ENCODE results near the gene CCL27. TPM values are rescaled to one million over a fixed set of nuclear protein-coding genes. Genes with fewer than 3 reads are reported as not detected.

The CCL27 gene
- total and polyA plus RNA-seq, 2 of the 8 experiments (the other 6 are each of a cell fraction or from before 2014, with no cell fraction given): 0.42 TPM; not detected in 1

- 84% methylated on average over 2 of the region's 2 CpGs; no CpG with 5 or more reads in 1 of the 2 experiments for WGBS, 2 experiments (ENCODE audit: extremely low coverage in 1 of 2, insufficient coverage in 1 of 2, insufficient read length in 1 of 2, insufficient replicate concordance in 2 of 2, low coverage in 1 of 2, low lambda C conversion rate in 2 of 2, missing lambda C conversion rate in 1 of 2)
- Histone ChIP-seq H4K8ac (ENCODE audit: extremely low read depth, insufficient read depth, low read length) (no peak overlapping the region), H3K56ac (replicated peaks; ENCODE audit: insufficient read length, low read depth, low read length) (no peak overlapping the region), H2BK5ac (ENCODE audit: low read depth, low read length) (no peak overlapping the region), H2BK20ac (ENCODE audit: low read length) (no peak overlapping the region), H3K9me3 (ENCODE audit: insufficient read depth in 2 of 2, low read depth in 1 of 2, low read length in 1 of 2) (no peaks in the 10 kb centered on the region), H3K18ac (ENCODE audit: extremely low read depth, low read length) (no peak overlapping the region), H3K14ac (ENCODE audit: insufficient read length) (no peak overlapping the region), H3K4me1 (replicated peaks in 1 of 4; ENCODE audit: control insufficient read depth in 3 of 4, insufficient read depth in 4 of 4, low read length in 3 of 4) (peaks cover 4 to 11% (median 6%) of the 10 kb centered on the region in 4 experiments), H3K27ac (ENCODE audit: low read depth, low read length) (no peak overlapping the region), H2BK15ac (ENCODE audit: low read length) (no peak overlapping the region), H2BK120ac (replicated peaks; ENCODE audit: low read depth, low read length) (no peak overlapping the region), H3K36me3 (ENCODE audit: control insufficient read depth in 2 of 4, insufficient read depth in 4 of 4, low read length in 3 of 4) (no peaks in the 10 kb centered on the region; a peak in 1 of 8 replicates), H3K4me3 (ENCODE audit: extremely low read depth in 1 of 4, insufficient read depth in 2 of 4, low read depth in 3 of 4, low read length in 4 of 4) (no peak overlapping the region), H2AK5ac (ENCODE audit: low read depth, low read length) (no peak overlapping the region), H3K79me2 (ENCODE audit: control insufficient read depth in 1 of 2, insufficient read depth in 2 of 2, low read length in 2 of 2) (no peaks in the 10 kb centered on the region), H3K4me2 (ENCODE audit: insufficient read depth in 1 of 2, low read depth in 2 of 2, low read length in 2 of 2) (no peak overlapping the region), H3K23me2 (ENCODE audit: low read depth, low read length) (peaks cover 15% of the 10 kb centered on the region; the same call in 1 of the 2 replicates), H3K9ac (replicated peaks in 1 of 4; ENCODE audit: extremely low read depth in 1 of 4, low read depth in 3 of 4, low read length in 3 of 4) (no peak overlapping the region), H4K91ac (replicated peaks; ENCODE audit: insufficient read length, low read length) (no peak overlapping the region), H3K4ac (replicated peaks; ENCODE audit: insufficient read length, low read depth, low read length) (no peak overlapping the region), H3K23ac (ENCODE audit: insufficient read length) (no peak overlapping the region), H3K27me3 (replicated peaks in 1 of 4; ENCODE audit: control insufficient read depth in 3 of 4, extremely low read depth in 1 of 4, insufficient read depth in 3 of 4, low read length in 3 of 4) (peaks cover 0 to 3% (median 2%) of the 10 kb centered on the region in 4 experiments; a peak in 2 of 7 replicates), H2BK12ac (ENCODE audit: low read depth, low read length) (no peak overlapping the region), H3K79me1 (ENCODE audit: low read depth, low read length) (no peaks in the 10 kb centered on the region), H4K5ac (ENCODE audit: insufficient read length, low read depth, low read length) (no peak overlapping the region), H2AFZ (ENCODE audit: low read length) (no peak overlapping the region), H4K20me1 (replicated peaks in 1 of 2; ENCODE audit: control insufficient read depth in 1 of 2, insufficient read depth in 2 of 2, low read length in 2 of 2) (no peaks in the 10 kb centered on the region)
- DNase-seq (ENCODE audit: low read depth in 1 of 2, low spot score in 2 of 2) (no peak), FAIRE-seq (no peak)
- ChIA-PET POLR2A (ENCODE audit: partially characterized antibody) (interaction anchor here (0.8 to 0.9 kb wide), 3 partner anchors 13 to 25 kb away, joined by 3 to 4 read pairs (median 3); no protein-coding TSS in a partner anchor), CTCF (ENCODE audit: partially characterized antibody) (interaction anchor here (0.8 to 16.9 kb wide), 11 partner anchors 10 to 211 kb away, joined by 3 to 401 read pairs (median 5); partner anchors contain the start of genes ARID3C, CCL27, GALT and SIGMAR1)
- no peak for TF ChIP-seq POU5F1 (IDR thresholded peaks at IDR 0.05; ENCODE audit: low read depth, low read length)
Observed at GRCh38 chr9:34615132-34615531, 47.3 kb downstream of the CCL27 start.

Data from H1 (cell line).